Astrocyte (in vitro differentiated cells and primary cell): Measurements from ENCODE around the gene ZFR2. TPM values are rescaled to one million over a fixed set of nuclear protein-coding genes. Genes with fewer than 3 reads are reported as not detected.

Experiments
- DNase-seq: peaks from one replicate; pipeline ENCODE4 v3.0.0-alpha.2; 2010; ENCODE audit warnings: low read depth
- FAIRE-seq: peaks from 2 replicates; lab custom pipeline; 2011; peaks lifted over from hg19 to GRCh38; lab: Jason Lieb, UNC
- H2AFZ ChIP-seq: 2 replicates; pipeline ENCODE4 v1.6.0; 2012; ENCODE audit warnings: low read depth, low read length, inconsistent platforms
- H3K27ac ChIP-seq: 2 replicates; pipeline ENCODE4 v1.5.1; 2011; ENCODE audit warnings: low read depth, low read length, inconsistent platforms
- H3K27me3 ChIP-seq: 2 replicates; pipeline ENCODE4 v1.6.0; 2011; ENCODE audit warnings: low read length, inconsistent platforms; ENCODE audit not compliant: insufficient read depth
- H3K36me3 ChIP-seq: 2 replicates; pipeline ENCODE4 v1.5.1; 2011; ENCODE audit warnings: low read length, inconsistent platforms; ENCODE audit not compliant: insufficient read depth
- H3K4me1 ChIP-seq: 2 replicates; pipeline ENCODE4 v1.5.1; 2011; ENCODE audit warnings: low read length, inconsistent platforms; ENCODE audit not compliant: insufficient read depth
- H3K4me2 ChIP-seq: 2 replicates; pipeline ENCODE4 v1.6.0; 2012; ENCODE audit warnings: low read length, inconsistent platforms
- H3K4me3 ChIP-seq: 2 replicates; pipeline ENCODE4 v1.5.1; 2011; ENCODE audit warnings: low read depth, mild to moderate bottlenecking, low read length, inconsistent platforms; ENCODE audit not compliant: insufficient read depth
- H3K79me2 ChIP-seq: 2 replicates; pipeline ENCODE4 v1.6.0; 2012; ENCODE audit warnings: mild to moderate bottlenecking, low read length, inconsistent platforms; ENCODE audit not compliant: insufficient read depth
- H3K9ac ChIP-seq: 2 replicates; pipeline ENCODE4 v1.6.0; 2012; ENCODE audit warnings: mild to moderate bottlenecking, low read length, inconsistent platforms
- H3K9me3 ChIP-seq: 2 replicates; pipeline ENCODE4 v1.5.1; 2012; ENCODE audit warnings: low read depth, mild to moderate bottlenecking, low read length, inconsistent platforms; ENCODE audit not compliant: insufficient read depth
- H4K20me1 ChIP-seq: 2 replicates; pipeline ENCODE4 v1.6.0; 2012; ENCODE audit warnings: low read length, inconsistent platforms; ENCODE audit not compliant: insufficient read depth
- H3K27ac Mint-ChIP-seq: one replicate; pipeline ENCODE4 v1.8.0; 2021; ENCODE audit warnings: mild to moderate bottlenecking, mixed read lengths; ENCODE audit not compliant: unreplicated experiment
- H3K27me3 Mint-ChIP-seq: one replicate; pipeline ENCODE4 v1.8.0; 2021; ENCODE audit warnings: low read depth, mixed read lengths; ENCODE audit not compliant: unreplicated experiment
- H3K36me3 Mint-ChIP-seq: one replicate; pipeline ENCODE4 v1.8.0; 2021; ENCODE audit warnings: low read depth, mixed read lengths; ENCODE audit not compliant: unreplicated experiment
- H3K4me1 Mint-ChIP-seq: one replicate; pipeline ENCODE4 v1.8.0; 2021; ENCODE audit warnings: low read depth, mixed read lengths; ENCODE audit not compliant: unreplicated experiment
- H3K4me3 Mint-ChIP-seq: one replicate; pipeline ENCODE4 v1.8.0; 2021; ENCODE audit warnings: mild to moderate bottlenecking, moderate library complexity, mixed read lengths; ENCODE audit not compliant: unreplicated experiment
- H3K9me3 Mint-ChIP-seq: one replicate; pipeline ENCODE4 v1.8.0; 2021; ENCODE audit warnings: mild to moderate bottlenecking, mixed read lengths; ENCODE audit not compliant: unreplicated experiment
- CTCF ChIP-seq: IDR thresholded peaks from 2 replicates; pipeline ENCODE4 v1.5.1; 2011; ENCODE audit warnings: low read depth, mild to moderate bottlenecking, inconsistent platforms, low read length, moderate library complexity; ENCODE audit not compliant: insufficient read depth
- EZH2 ChIP-seq: IDR thresholded peaks from 2 replicates; pipeline ENCODE4 v1.6.1; 2012; ENCODE audit warnings: mild to moderate bottlenecking, low read length, inconsistent platforms; ENCODE audit not compliant: insufficient read depth
- total RNA-seq: library from RNA; stranded (reverse); gene quantifications from 2 replicates; pipeline ENCODE4 v1.2.1, GENCODE V29; 2021

The ZFR2 gene
- total RNA-seq, 1 donor from 2014 or later: 2.0 TPM

GRCh38 chr19:3765121-3765520, 103.7 kb downstream of the ZFR2 start:
- Histone ChIP-seq H3K4me1 (peaks cover 9% of the 10 kb centered on the region), H3K4me3 (no peak overlapping the region), H4K20me1 (no peaks in the 10 kb centered on the region), H3K9me3 (no peaks in the 10 kb centered on the region), H3K27ac (peak overlapping the region; percentile 6), H3K9ac (no peak overlapping the region), H3K36me3 (no peaks in the 10 kb centered on the region), H3K27me3 (no peaks in the 10 kb centered on the region), H3K4me2 (peak overlapping the region; percentile 8), H3K79me2 (peaks cover 18% of the 10 kb centered on the region), H2AFZ (no peak overlapping the region)
- Mint-ChIP-seq H3K4me1 (no peaks in the 10 kb centered on the region), H3K36me3 (no peaks in the 10 kb centered on the region), H3K4me3 (no peak overlapping the region), H3K27me3 (no peaks in the 10 kb centered on the region), H3K9me3 (no peaks in the 10 kb centered on the region), H3K27ac (no peak overlapping the region)
- FAIRE-seq: no peak
- DNase-seq: no peak
- TF ChIP-seq CTCF (no peak), EZH2 (no peak)

- Histone ChIP-seq H2AFZ (peak within 1 kb of the TSS; percentile 97), H3K4me1 (peaks cover 9% of the 10 kb centered on the region), H3K36me3 (no peaks in the 10 kb centered on the region), H4K20me1 (peaks cover 7% of the 10 kb centered on the region), H3K79me2 (peaks cover 30% of the 10 kb centered on the region), H3K4me3 (peak within 1 kb of the TSS; percentile 85), H3K9me3 (no peaks in the 10 kb centered on the region), H3K9ac (peak within 1 kb of the TSS; percentile 95), H3K27me3 (no peaks in the 10 kb centered on the region), H3K4me2 (peak within 1 kb of the TSS; percentile 98), H3K27ac (peak within 1 kb of the TSS; percentile 99)
- Mint-ChIP-seq H3K27me3 (no peaks in the 10 kb centered on the region), H3K9me3 (no peaks in the 10 kb centered on the region), H3K27ac (peak within 1 kb of the TSS; percentile 97), H3K4me1 (no peaks in the 10 kb centered on the region), H3K36me3 (no peaks in the 10 kb centered on the region), H3K4me3 (peak within 1 kb of the TSS; percentile 95)
- peak; percentile 89 for FAIRE-seq
- DNase-seq: peak; percentile 98
- TF ChIP-seq CTCF: no peak
- TF ChIP-seq EZH2: no peak
Observed at GRCh38 chr19:3762501-3763459, 106.1 kb downstream of the ZFR2 start, which contains the start of gene MRPL54. Gene MRPL54, plus strand, starts transcription at chr19:3762682. Its CDS starts 19 bp downstream, at chr19:3762701.
